AG04450 (cell line): ENCODE data around the gene NOX3. TPM values are rescaled to one million over a fixed set of nuclear protein-coding genes. Genes with fewer than 3 reads are reported as not detected.
A peak's percentile ranks its signal among the peaks of the same experiment; 100 is the strongest.
"Not testable (repeated sequence)": the region's sequence is repeated elsewhere in the genome, so short reads cannot be mapped to it uniquely, and the experiment has no call there.

Experiments used
- CTCF ChIA-PET: fragments of 300-600, 350-600 bp; formaldehyde crosslinking; extraction: SDS; loops from one replicate; lab custom pipeline; 2022; ENCODE audit warnings: antibody characterized with exemption, inconsistent platforms; lab: Charles Lee
- POLR2A ChIA-PET: fragments of 350-600 bp; formaldehyde crosslinking; extraction: SDS; loops from one replicate; lab custom pipeline; 2021; ENCODE audit warnings: antibody characterized with exemption, inconsistent platforms; lab: Yijun Ruan, JAX
- DNase-seq: peaks from one replicate; pipeline ENCODE4 v3.0.0-alpha.2; 2011; ENCODE audit warnings: low read depth, low spot score
- H3K27ac ChIP-seq: one replicate; pipeline ENCODE4 v1.5.1; 2012; ENCODE audit warnings: low read depth, low read length, control low read depth
- H3K27me3 ChIP-seq: one replicate; pipeline ENCODE4 v1.6.0; 2012; ENCODE audit warnings: low read length; ENCODE audit not compliant: control insufficient read depth, insufficient read depth
- H3K4me3 ChIP-seq: 2 replicates; pipeline ENCODE4 v1.5.1; 2011; ENCODE audit warnings: mild to moderate bottlenecking, low read depth, low read length, control low read depth
- H3K9me3 ChIP-seq: 2 replicates; pipeline ENCODE4 v1.5.1; 2012; ENCODE audit warnings: low read length; ENCODE audit not compliant: control insufficient read depth, insufficient read depth
- CTCF ChIP-seq: IDR thresholded peaks from 2 replicates; pipeline ENCODE4 v1.5.1; 2011; ENCODE audit warnings: low read depth, low read length, control low read depth, inconsistent platforms
- polyA plus RNA-seq: library from polyadenylated mRNA; depleted of rRNA; stranded (reverse); fragments of >200 nt; gene quantifications from 2 replicates; pipeline ENCODE4 v1.2.3, GENCODE V29; 2011

Gene NOX3
- polyA plus RNA-seq, 1 experiment: not detected

GRCh38 chr6:155485756-155486155, 30.1 kb upstream of the NOX3 start:
- POLR2A ChIA-PET: no interaction called here
- H3K9me3 ChIP-seq: no peaks in the 10 kb centered on the region

GRCh38 chr6:155483858-155484257, 28.2 kb upstream of the NOX3 start:
- no peak for DNase-seq
- TF ChIP-seq CTCF: no peak
- no peaks in the 10 kb centered on the region for H3K27me3 ChIP-seq
- no peak overlapping the region for H3K4me3 ChIP-seq
- H3K27ac ChIP-seq: no peak overlapping the region
- ChIA-PET POLR2A (no interaction called here), CTCF (no interaction called here)
- no peaks in the 10 kb centered on the region for H3K9me3 ChIP-seq

More at GRCh38 chr6:155485756-155486155, 30.1 kb upstream of the NOX3 start:
- TF ChIP-seq CTCF: no peak
- H3K4me3 ChIP-seq: no peak overlapping the region
- CTCF ChIA-PET: no interaction called here
- no peaks in the 10 kb centered on the region for H3K27me3 ChIP-seq
- no peak for DNase-seq
- no peak overlapping the region for H3K27ac ChIP-seq

GRCh38 chr6:155481215-155481614, 25.6 kb upstream of the NOX3 start:
- no peak for TF ChIP-seq CTCF
- POLR2A ChIA-PET: no interaction called here
- Histone ChIP-seq H3K27ac (no peak overlapping the region), H3K27me3 (no peaks in the 10 kb centered on the region), H3K9me3 (no peaks in the 10 kb centered on the region), H3K4me3 (no peak overlapping the region)
- CTCF ChIA-PET: interaction anchor here (1.8 kb wide), 1 partner anchor 11 kb away, joined by 4 read pairs; no protein-coding TSS in a partner anchor
- DNase-seq: peak; percentile 20

GRCh38 chr6:155473741-155474140, 18.1 kb upstream of the NOX3 start:
- H3K27me3 ChIP-seq: no peaks in the 10 kb centered on the region
- ChIA-PET POLR2A (no interaction called here), CTCF (no interaction called here)
- H3K4me3 ChIP-seq: no peak overlapping the region
- TF ChIP-seq CTCF: no peak
- no peaks in the 10 kb centered on the region; the same call in 1 of the 2 replicates for H3K9me3 ChIP-seq
- DNase-seq: no peak
- no peak overlapping the region for H3K27ac ChIP-seq

GRCh38 chr6:155472886-155473285, 17.2 kb upstream of the NOX3 start:
- no peak for TF ChIP-seq CTCF
- Histone ChIP-seq H3K9me3 (peaks cover 5% of the 10 kb centered on the region), H3K27me3 (no peaks in the 10 kb centered on the region), H3K4me3 (no peak overlapping the region), H3K27ac (no peak overlapping the region)
- ChIA-PET POLR2A (no interaction called here), CTCF (interaction anchor here (1.1 kb wide), 1 partner anchor 23 kb away, joined by 3 read pairs; no protein-coding TSS in a partner anchor)
- DNase-seq: no peak

GRCh38 chr6:155470979-155471616, 15.5 kb upstream of the NOX3 start:
- CTCF ChIA-PET: interaction anchor here (0.8 kb wide), 1 partner anchor 16 kb away, joined by 3 read pairs; no protein-coding TSS in a partner anchor
- DNase-seq, POLR2A ChIA-PET, H3K9me3 ChIP-seq, H3K4me3 ChIP-seq, H3K27me3 ChIP-seq, H3K27ac ChIP-seq: not testable (repeated sequence)

- DNase-seq, H3K4me3 ChIP-seq, H3K27me3 ChIP-seq, POLR2A ChIA-PET, H3K27ac ChIP-seq, H3K9me3 ChIP-seq, CTCF ChIA-PET: not testable (repeated sequence)
Measured at GRCh38 chr6:155468543-155468942, 12.9 kb upstream of the NOX3 start.
